Measurements from ENCODE around the gene CCNG2. TPM values are rescaled to one million over a fixed set of nuclear protein-coding genes. Genes with fewer than 3 reads are reported as not detected.

Gene CCNG2
- total and polyA plus RNA-seq, 10 of the 15 experiments (the other 5 are each of a cell fraction or from before 2014, with no cell fraction given) = 1.9 to 70.6 (median 5.9) TPM

DNA sequence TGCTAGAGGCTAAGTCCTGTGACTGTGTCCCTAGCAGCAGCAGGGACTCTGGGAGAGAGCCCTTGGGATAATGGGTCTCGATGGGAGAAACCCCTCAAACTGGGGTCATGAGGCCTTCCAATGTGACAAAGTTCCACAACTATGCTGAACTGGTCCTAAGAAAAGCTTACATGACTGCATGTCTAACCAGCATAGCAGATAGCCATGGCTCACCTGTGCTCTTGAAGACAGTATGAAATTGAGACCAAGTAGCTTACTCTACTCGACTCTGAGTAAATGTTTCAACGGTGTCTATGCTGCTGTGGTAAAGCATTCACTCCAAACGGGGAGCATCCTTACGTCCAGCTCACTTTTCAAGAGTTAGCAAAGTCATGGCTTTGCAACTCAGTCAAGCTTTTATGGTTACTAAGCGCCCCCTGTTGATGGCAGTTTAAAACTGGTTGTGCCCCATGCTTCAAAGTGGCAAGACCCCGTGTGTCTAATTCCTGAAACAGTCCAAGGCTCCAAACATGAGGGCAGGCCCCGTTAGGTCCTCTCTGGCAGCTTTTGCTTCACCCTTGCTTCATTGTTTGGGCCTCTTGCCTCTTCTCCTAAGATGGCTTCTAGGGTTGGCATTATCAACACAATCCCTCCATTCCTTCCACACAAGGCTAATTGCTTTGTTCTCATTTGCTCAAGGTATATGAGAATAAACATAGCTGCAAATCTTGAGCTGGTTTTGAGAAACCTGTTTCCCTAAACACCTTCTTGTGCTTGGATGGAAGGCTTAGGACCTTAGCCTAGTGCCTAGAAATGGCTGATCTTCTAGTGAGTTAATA is 46.6 kb downstream of the CCNG2 start (continued):
- TF ChIP-seq, protein P1, sequence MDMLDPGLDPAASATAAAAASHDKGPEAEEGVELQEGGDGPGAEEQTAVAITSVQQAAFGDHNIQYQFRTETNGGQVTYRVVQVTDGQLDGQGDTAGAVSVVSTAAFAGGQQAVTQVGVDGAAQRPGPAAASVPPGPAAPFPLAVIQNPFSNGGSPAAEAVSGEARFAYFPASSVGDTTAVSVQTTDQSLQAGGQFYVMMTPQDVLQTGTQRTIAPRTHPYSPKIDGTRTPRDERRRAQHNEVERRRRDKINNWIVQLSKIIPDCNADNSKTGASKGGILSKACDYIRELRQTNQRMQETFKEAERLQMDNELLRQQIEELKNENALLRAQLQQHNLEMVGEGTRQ (IDR thresholded peaks at IDR 0.05; ENCODE audit: borderline replicate concordance, low read depth, low read length) = no peak
- TF ChIP-seq FOS (IDR thresholded peaks at IDR 0.05; ENCODE audit: borderline replicate concordance, extremely low read depth, insufficient read length) (no peak), NR2F1 (conservative IDR thresholded peaks at IDR 0.05) (no peak), CREM (IDR thresholded peaks at IDR 0.05; ENCODE audit: low read depth) (no peak), CUX1 (IDR thresholded peaks at IDR 0.05; ENCODE audit: insufficient replicate concordance, low read depth, low read length) (no peak), BMI1 (IDR thresholded peaks at IDR 0.05; ENCODE audit: borderline replicate concordance) (no peak), SREBF2 (IDR thresholded peaks at IDR 0.05; ENCODE audit: low read length) (no peak), SP1 (IDR thresholded peaks at IDR 0.05; ENCODE audit: low read depth, low read length) (peak; percentile 21), CHD2 (IDR thresholded peaks at IDR 0.05; ENCODE audit: borderline replicate concordance, low read depth, low read length) (no peak), RBBP5 (conservative IDR thresholded peaks at IDR 0.05) (no peak)
- TF ChIP-seq, protein P2, sequence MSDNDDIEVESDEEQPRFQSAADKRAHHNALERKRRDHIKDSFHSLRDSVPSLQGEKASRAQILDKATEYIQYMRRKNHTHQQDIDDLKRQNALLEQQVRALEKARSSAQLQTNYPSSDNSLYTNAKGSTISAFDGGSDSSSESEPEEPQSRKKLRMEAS (IDR thresholded peaks at IDR 0.05; ENCODE audit: low read depth, low read length) = no peak

All from GM12878 (cell line).